ENCODE results near the gene MAVS. TPM values are rescaled to one million over a fixed set of nuclear protein-coding genes. Genes with fewer than 3 reads are reported as not detected.
"Not testable (repeated sequence)": the region's sequence is repeated elsewhere in the genome, so short reads cannot be mapped to it uniquely, and the experiment has no call there.

Gene MAVS
- polyA plus RNA-seq, 1 donor, result 26.0 TPM

GRCh38 chr20:3815703-3816315 is 30.8 kb upstream of the MAVS start:
- no peak for DNase-seq

GRCh38 chr20:3818155-3819151 is 28.2 kb upstream of the MAVS start:
- DNase-seq, result no peak

- DNase-seq, result no peak
Measured at GRCh38 chr20:3819411-3820047, 27.1 kb upstream of the MAVS start.

- DNase-seq, result peak; percentile 97
Measured at GRCh38 chr20:3820048-3820900, 26.4 kb upstream of the MAVS start, which contains the start of gene AP5S1. AP5S1 (plus strand) TSS chr20:3820547; CDS start chr20:3822118, 1,571 bp downstream.

GRCh38 chr20:3820901-3821727 is 25.5 kb upstream of the MAVS start:
- DNase-seq, result no peak

- DNase-seq, result no peak
Measured at GRCh38 chr20:3821996-3822395, 24.6 kb upstream of the MAVS start.

- DNase-seq, result no peak
Measured at GRCh38 chr20:3823881-3824280, 22.8 kb upstream of the MAVS start.

- DNase-seq, result no peak
Measured at GRCh38 chr20:3825526-3825925, 21.1 kb upstream of the MAVS start.

GRCh38 chr20:3826420-3826819 is 20.2 kb upstream of the MAVS start:
- no peak for DNase-seq

- DNase-seq, result no peak
Measured at GRCh38 chr20:3828798-3829197, 17.8 kb upstream of the MAVS start.

- DNase-seq, result not testable (repeated sequence)
Measured at GRCh38 chr20:3829891-3830290, 16.7 kb upstream of the MAVS start.

- DNase-seq, result no peak
Measured at GRCh38 chr20:3836132-3836531, 10.5 kb upstream of the MAVS start.

- no peak for DNase-seq
Measured at GRCh38 chr20:3839328-3839727, 7.3 kb upstream of the MAVS start.

- not testable (repeated sequence) for DNase-seq
Measured at GRCh38 chr20:3840201-3840600, 6.4 kb upstream of the MAVS start.

GRCh38 chr20:3842348-3842930 is 4.2 kb upstream of the MAVS start:
- no peak for DNase-seq

- DNase-seq, result no peak
Measured at GRCh38 chr20:3843490-3843889, 3.1 kb upstream of the MAVS start.

GRCh38 chr20:3843990-3844619 is 2.5 kb upstream of the MAVS start:
- DNase-seq, result not testable (repeated sequence)

- no peak for DNase-seq
Measured at GRCh38 chr20:3846378-3846739, 275 bp upstream of the MAVS start.

GRCh38 chr20:3847429-3847940 is 851 bp downstream of the MAVS start:
- peak; percentile 49 for DNase-seq

GRCh38 chr20:3848565-3848964 is 1.9 kb downstream of the MAVS start:
- no peak for DNase-seq
